Stimulated activated CD8-positive, alpha-beta memory T cell treated with anti-CD3 and anti-CD28 coated beads, Interleukin-7, amount 100 ng/mL, for 1 hour (primary cell): ENCODE results near the gene USP28.

Experiments
- DNase-seq, 2 donors: peaks; one replicate each; pipeline ENCODE4 v3.0.0-alpha.2; 2020; ENCODE audit warnings: low read depth in 2 of 2

USP28 gene

DNA sequence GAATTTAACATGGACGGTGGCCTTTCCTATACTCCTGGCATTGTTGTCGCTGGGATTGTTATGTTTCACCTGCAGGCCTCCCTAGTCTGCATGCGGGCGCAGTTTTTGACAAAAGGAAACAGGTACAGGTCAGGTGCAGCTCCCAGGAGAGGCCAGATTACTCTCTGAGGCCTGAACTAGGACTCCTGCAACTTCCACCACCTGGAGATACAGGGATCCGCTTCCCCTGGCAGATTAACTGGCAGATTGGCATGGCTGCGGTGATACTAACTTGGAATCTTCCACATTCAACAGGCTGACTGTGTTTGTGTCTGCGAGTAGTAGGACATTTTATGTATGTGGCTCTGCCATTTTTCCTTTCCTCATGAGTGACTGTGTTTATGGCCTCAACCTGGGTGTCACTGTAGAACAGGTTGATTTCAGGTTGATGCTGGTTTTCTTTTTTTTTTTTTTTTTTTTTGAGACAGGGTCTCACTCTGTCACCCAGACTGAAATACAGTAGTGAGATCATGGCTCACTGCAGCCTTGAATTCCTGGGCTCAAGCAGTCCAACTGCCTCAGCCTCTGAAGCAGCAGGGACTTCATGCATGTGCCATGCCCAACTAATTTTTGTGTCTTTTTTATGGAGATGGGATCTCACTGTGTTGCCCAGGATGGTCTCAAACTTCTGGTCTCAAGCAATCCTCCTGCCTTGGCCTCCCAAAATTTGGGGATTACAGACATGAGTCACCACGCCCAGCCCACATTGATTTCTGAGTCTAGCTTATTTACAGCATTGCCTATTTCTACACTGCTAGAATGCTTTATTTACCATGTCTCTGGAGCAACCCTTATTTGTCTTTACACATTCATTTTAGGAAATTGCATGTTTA, 1.7 kb upstream of the USP28 start:
- no peak for DNase-seq

DNA sequence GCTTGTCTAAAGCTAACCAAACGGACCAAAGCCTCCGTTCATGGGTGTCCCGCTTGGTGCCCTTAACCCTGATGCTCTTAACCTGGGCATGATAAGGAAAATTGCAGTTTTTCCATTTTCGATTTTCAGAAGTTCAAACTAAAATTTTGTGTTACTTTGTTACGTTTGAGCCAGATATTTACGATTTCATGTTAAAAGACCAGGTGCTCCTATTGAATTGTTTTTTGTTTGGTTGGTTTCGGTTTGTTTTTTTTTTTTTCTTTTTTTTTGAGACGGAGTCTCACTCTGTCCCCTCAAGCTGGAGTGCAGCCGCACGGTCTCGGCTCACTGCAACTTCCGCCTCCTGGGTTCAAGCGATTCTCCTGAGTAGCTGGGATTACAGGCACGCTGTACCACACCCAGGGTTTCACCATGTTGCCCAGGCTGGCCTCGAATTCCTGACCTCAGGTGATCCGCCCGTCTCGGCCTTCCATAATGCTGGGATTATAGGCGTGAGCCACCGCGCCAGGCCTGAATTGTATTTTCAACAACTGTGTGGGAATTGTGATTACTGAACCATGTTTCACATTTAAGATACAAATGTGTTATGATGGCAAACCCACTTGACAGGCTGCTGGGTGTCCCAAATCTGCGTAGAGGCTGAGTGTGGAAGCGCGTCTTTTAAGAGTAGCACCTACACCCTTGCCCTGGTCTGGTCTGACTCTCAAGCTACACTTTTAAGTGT, 864 bp upstream of the USP28 start:
- no peak for DNase-seq

- peak in 1 of 2 donors; percentile 2 for DNase-seq
Observed at GRCh38 chr11:113874581-113875233, 665 bp downstream of the USP28 start.

DNA sequence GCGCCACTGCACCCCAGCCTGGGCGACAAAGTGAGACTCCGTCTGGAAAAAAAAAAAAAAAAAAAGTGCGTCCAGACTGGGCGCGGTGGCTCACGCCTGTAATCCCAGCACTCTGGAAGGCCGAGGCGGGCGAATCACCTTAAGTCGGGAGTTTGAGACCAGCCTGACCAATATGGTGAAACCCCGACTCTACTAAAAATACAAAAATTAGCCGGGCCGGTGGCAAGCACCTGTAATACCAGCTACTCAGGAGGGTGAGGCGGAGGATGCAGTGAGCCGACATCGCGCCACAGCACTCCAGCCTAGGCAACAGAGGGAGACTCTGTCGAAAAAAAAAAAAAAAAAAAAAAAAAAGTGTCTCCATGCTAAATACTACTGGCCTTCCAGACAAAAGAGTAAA, 1.3 kb downstream of the USP28 start:
- DNase-seq: no peak

- no peak for DNase-seq
Observed at GRCh38 chr11:113873236-113873626, 2.1 kb downstream of the USP28 start.

- no peak for DNase-seq
Observed at GRCh38 chr11:113871336-113871735, 4.0 kb downstream of the USP28 start.

- no peak for DNase-seq
Observed at GRCh38 chr11:113867843-113868503, 7.4 kb downstream of the USP28 start.

DNA sequence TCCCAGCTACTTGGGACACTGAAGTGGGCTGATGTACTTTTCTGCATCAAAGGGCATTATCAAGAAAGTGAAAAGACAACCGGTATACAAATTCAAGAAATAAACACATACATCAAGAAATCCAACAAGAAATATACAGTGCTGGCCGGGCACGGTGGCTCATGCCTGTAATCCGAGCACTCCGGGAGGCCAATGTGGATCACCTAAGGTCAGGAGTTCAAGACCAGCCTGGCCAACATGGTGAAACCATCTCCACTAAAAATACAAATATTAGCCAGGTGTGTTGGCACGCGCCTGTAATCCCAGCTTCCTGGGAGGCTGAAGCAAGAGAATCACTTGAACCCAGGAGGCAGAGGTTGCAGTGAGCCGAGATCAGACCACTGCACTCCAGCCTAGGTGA, 9.5 kb downstream of the USP28 start:
- no peak for DNase-seq

DNA sequence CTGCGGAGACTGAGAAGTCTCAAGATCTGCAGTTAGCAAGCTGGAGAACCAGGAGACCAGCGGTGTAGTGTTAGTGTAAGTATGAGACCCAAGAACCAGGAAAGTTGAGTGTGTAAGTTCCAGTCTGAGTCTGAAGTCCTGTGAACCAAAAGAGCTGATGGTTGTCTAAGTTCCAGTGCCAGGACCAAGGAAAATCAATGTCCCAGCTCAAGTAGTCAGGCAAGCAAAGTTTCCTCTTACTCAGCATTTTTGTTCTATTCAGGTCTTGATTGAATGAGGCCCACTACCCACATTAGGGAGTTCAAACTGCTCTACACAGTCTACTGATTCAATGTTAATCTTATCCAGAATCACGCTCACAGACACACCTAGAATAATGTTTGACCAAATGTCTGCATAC, 11.0 kb downstream of the USP28 start:
- DNase-seq: no peak

GRCh38 chr11:113862435-113862834, 12.9 kb downstream of the USP28 start:
- DNase-seq: no peak

- DNase-seq: no peak
Observed at GRCh38 chr11:113859665-113860064, 15.7 kb downstream of the USP28 start.

- DNase-seq: no peak
Observed at GRCh38 chr11:113856966-113857759, 18.2 kb downstream of the USP28 start.

DNA sequence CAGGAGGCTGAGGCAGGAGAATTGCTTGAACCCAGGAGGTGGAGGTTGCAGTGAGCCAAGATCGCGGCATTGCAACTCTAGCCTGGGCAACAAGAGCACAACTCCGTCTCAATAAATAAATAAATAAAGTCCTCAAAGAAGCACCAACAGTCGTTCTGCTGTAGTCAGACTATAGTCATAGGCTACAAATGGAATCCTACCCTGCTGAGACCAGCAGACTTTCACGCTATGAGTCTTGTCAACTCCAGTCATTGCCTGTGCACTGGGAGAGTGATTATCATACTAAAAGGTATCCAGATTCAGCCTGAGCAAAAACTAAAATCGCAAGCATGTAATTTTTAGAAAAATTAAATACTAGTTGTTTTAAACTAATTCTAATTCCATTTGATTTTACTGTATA, 19.6 kb downstream of the USP28 start:
- DNase-seq: no peak

- no peak for DNase-seq
Observed at GRCh38 chr11:113850188-113850587, 25.2 kb downstream of the USP28 start.

DNA sequence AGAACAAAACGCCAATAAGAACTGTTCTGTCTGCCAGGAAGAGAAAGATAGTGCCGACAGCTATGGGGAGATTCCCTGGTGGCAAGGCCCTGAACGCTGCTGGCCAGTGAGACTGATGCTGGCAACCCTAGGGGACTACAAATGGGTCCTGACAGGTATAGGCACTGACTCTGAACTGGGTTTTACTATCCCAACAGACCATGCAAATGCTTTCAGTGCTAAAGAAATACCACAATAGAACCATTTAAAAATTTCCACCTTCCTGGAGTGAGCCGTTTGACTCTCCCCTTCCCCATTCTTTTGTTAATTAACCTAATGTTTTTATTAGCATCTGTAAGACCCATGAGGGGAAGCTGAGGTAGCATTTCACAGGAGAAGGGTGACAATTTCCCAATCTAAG, 25.7 kb downstream of the USP28 start:
- DNase-seq: no peak

- no peak for DNase-seq
Observed at GRCh38 chr11:113847580-113847979, 27.8 kb downstream of the USP28 start.

DNA sequence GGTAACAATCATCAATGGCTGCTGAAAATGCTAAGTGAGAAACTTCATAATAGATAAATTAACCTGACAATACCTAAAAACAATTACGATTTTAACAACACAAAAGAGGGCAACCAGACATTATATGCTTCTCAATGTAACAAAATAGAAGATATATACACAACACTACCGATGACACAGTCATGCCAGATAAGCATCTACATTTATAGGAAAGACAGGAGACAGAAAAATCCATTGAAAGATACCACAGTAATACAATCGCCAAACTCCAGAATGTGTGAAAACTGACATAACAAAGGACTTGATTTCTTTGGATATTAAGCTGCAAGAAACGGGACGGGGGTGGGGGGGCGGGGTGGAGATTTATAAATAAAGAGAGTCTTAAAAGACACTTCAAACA, 28.3 kb downstream of the USP28 start:
- DNase-seq: no peak

GRCh38 chr11:113841691-113842090, 33.7 kb downstream of the USP28 start:
- no peak for DNase-seq

GRCh38 chr11:113840932-113841664, 34.3 kb downstream of the USP28 start:
- no peak for DNase-seq

DNA sequence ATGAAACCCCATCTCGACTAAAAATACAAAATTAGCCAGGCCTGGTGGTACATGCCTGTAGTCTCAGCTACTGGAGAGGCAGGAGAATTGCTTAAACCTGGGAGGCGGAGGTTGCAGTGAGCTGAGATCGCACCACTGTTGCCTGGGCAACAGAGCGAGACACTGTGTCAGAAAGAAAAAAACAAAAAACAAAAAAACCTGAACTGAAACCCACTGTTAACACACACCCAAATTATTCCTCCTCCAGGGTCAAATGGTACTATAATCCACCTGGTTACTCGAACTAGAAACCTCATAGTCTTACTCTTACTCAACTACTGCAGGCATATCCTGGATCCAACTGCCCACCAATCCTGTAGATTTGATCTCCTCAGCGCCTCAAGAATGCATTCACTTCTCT, 35.5 kb downstream of the USP28 start:
- no peak for DNase-seq

GRCh38 chr11:113838005-113838404, 37.4 kb downstream of the USP28 start:
- no peak for DNase-seq
